ENCODE results near the gene TNIK.

Gene TNIK

DNA sequence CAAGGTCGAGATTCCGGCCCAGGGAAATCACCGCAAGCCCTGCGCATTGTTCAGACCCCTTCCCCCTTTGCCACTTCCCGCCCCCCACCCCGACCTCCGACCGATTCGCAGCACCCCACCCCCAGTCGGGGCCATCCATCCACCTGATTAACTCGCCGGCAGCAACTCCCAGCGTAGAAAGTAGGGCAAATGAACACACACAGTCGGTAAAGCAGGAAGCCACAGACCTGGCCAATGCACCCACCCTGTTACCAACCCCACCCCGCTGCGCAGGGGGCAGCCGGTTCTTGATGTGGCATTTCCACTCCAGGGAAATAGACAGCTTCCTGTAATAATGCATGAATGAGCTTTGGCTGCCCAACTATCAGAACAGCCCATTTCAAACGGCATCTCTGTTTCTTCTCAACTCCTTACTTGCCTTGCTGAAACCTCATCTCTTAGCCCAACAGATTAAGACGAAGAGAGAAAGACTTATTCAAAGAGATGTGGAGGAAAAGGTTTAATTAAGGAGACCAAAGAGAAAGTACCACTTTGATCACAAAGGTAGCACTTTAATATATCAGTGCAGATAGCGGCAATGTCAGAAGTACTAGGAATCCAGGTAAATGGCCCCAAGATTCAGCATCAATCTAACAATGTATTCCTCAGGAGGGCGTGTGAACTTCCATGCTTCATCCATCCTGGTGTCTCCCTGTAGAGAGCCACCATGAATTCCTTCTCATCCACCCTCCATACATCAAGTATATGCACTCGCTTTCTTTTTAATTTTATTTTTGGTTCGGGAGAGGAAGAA is 1.9 kb downstream of the TNIK start:
- in situ Hi-C loops (cut with MboI; ENCODE audit: low sequenced_read_pairs, unreplicated experiment) = no loop called here
- DNase-seq (ENCODE audit: low spot score) = no peak
- no peak for TF ChIP-seq CTCF (IDR thresholded peaks at IDR 0.05; ENCODE audit: borderline replicate concordance, control extremely low read depth, extremely low read depth, insufficient read depth, missing control alignments)

DNA sequence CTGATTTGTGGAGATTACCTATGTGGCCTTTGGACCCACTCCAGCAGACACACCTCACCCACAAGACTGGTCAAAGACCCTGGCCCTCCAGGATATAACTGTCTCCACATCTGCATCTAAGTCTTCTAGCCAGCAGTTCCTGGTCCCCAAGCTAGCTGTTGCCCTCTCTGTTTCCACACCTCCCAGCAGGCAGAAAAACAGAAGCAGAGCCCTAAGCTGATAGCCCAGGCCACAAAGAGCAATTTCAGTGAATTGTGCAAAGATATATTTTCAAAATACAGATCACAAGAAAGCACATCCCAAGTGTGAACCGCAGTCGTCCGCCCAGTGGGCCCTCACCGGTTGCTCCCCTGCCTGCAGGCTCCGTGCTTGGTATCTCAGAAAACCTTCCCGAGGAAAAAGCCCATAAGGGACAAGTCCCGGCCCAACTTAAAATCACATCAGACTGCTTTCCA is 2.6 kb downstream of the TNIK start:
- no peak for DNase-seq (ENCODE audit: low spot score)
- no peak for TF ChIP-seq CTCF (IDR thresholded peaks at IDR 0.05; ENCODE audit: borderline replicate concordance, control extremely low read depth, extremely low read depth, insufficient read depth, missing control alignments)
- in situ Hi-C loops (cut with MboI; ENCODE audit: low sequenced_read_pairs, unreplicated experiment) = no loop called here

DNA sequence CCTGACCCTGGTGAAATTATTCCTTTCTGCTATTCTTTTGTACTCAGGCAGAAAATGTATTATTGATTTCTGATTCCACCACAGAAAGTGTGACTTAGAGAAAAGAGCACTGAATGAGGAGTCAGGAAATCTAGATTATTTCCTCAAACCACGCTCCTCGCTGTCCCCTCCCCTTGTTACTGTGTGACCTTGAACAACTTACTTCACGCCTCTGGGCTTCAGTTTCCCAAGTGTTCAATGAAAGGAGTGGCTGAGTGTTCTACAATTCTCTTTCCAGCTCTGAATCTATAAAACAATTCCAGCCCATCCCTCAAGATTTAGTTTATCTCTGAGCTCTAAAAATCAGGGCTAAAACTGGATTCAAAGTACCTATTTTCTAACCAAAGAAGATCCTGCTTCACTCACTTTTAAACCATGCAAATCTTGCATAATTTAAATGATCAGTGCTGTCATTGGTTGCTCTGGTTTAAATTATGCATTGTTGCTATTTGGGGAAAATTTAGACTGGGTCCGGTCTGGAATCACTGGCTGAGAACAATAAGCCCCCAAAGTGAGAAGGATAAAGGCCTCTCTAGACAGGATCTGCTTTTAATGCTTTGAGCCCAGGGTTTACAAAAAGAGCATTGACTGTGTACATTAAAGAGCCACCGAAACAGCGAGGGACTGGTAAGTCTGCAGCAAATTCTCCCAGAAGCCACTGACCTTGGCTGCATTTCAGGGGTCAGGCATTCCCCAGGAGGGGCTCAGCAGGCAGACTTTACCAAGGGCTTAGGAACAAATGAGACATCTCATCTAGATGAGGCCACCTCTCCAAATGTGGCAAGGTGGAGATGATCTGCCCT is 3.2 kb downstream of the TNIK start:
- in situ Hi-C loops (cut with MboI; ENCODE audit: low sequenced_read_pairs, unreplicated experiment) = no loop called here
- no peak for DNase-seq (ENCODE audit: low spot score)
- TF ChIP-seq CTCF (IDR thresholded peaks at IDR 0.05; ENCODE audit: borderline replicate concordance, control extremely low read depth, extremely low read depth, insufficient read depth, missing control alignments) = no peak

- no peak for DNase-seq (ENCODE audit: low spot score)
- in situ Hi-C loops (cut with MboI; ENCODE audit: low sequenced_read_pairs, unreplicated experiment) = no loop called here
- TF ChIP-seq CTCF (IDR thresholded peaks at IDR 0.05; ENCODE audit: borderline replicate concordance, control extremely low read depth, extremely low read depth, insufficient read depth, missing control alignments) = no peak
These were observed 4.3 kb downstream of the TNIK start for GRCh38 chr3:171455603-171456550.

DNA sequence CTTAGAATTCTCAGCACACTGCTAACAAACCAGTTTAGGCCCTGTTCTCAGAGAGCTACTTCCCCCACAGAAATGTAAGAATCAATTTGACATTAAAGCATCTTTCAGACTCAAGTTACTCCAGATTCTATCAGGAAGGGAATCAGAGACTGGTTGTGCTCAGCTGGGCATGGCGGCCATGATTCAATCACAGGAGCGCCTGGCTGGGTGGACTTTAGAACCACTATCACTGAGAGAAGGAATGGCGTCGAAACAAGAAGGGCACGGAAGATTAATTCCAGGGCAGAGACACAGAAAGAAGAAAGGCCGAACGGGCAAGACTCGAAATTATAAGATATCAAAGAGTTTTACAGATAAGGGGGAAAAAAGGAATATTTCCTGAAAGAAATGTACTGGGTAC is 6.2 kb downstream of the TNIK start:
- no peak for DNase-seq (ENCODE audit: low spot score)
- in situ Hi-C loops (cut with MboI; ENCODE audit: low sequenced_read_pairs, unreplicated experiment) = no loop called here
- TF ChIP-seq CTCF (IDR thresholded peaks at IDR 0.05; ENCODE audit: borderline replicate concordance, control extremely low read depth, extremely low read depth, insufficient read depth, missing control alignments) = no peak

Measured in GM13976 (cell line).